Muscle layer of duodenum (tissue), 2 donors: ENCODE results near the gene IQGAP3.

Experiments used
- H3K27ac ChIP-seq: one replicate; pipeline ENCODE4 v1.7.0; 2013; ENCODE audit warnings: mild to moderate bottlenecking, low read length
- H3K27me3 ChIP-seq: one replicate; pipeline ENCODE4 v1.7.0; 2013; ENCODE audit warnings: low read depth, mild to moderate bottlenecking, control low read depth, low read length
- H3K36me3 ChIP-seq, 2 donors: one replicate each; pipeline ENCODE4 v1.7.0; 2013; ENCODE audit warnings: low read length in 2 of 2, control low read depth in 1 of 2, mild to moderate bottlenecking in 1 of 2; ENCODE audit not compliant: insufficient read depth in 2 of 2, control insufficient read depth in 1 of 2
- H3K4me1 ChIP-seq, 2 donors: one replicate each; pipeline ENCODE4 v1.7.0; 2013; ENCODE audit warnings: low read length in 2 of 2, mild to moderate bottlenecking in 2 of 2, control low read depth in 1 of 2, moderate library complexity in 1 of 2; ENCODE audit not compliant: insufficient read depth in 2 of 2, control insufficient read depth in 1 of 2
- H3K4me3 ChIP-seq, 2 donors: one replicate each; pipeline ENCODE4 v1.7.0; 2013; ENCODE audit warnings: low read length in 2 of 2, low read depth in 1 of 2, mild to moderate bottlenecking in 1 of 2
- H3K9me3 ChIP-seq, 2 donors: one replicate each; pipeline ENCODE4 v1.7.0; 2013; ENCODE audit warnings: low read length in 2 of 2, control low read depth in 1 of 2, mild to moderate bottlenecking in 1 of 2; ENCODE audit not compliant: control insufficient read depth in 1 of 2
- donor health status: healthy.

IQGAP3 gene

DNA sequence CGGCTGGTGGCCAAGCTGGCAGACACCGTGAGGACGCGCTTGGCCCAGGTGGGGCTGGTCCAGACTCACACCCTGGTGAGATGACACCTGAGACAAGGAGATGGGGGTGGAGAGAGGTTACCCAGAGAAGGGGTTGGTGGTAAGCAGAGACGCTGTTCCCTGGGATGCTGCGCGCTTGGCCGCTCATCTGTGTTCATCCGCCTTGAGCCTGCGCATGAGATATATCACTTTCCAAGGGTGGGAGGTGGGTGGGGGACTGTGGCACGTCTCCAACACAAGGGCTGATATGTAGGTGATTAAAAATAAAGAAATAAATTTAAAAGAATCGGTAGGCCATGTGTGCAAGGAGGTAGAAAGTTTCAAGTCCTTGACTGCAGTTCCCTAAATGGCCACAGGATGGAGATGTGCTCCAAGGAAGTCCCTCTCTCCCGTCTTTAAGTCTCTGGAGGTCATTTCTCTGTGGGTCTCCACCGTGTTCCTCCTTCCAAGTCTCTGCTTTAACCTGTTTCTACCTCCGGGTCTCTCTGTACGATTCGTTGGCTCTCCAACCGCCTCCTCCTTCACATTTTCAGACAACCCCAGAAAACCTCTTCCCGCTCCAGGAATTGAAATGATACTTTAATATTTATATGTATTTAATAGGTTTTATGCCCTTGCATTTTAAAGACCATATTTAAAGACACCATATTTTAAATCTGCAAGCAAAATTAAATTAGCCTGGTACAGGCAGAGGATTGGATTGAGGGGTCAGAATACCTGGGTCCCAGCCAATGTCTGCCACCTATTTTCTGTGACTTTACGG lies 11.7 kb upstream of the IQGAP3 start:
- H3K4me1 ChIP-seq, result no peaks in the 10 kb centered on the region
- no peaks in the 10 kb centered on the region for H3K27me3 ChIP-seq
- H3K4me3 ChIP-seq, result no peak overlapping the region
- H3K9me3 ChIP-seq, result no peaks in the 10 kb centered on the region
- H3K27ac ChIP-seq, result no peak overlapping the region
- no peaks in the 10 kb centered on the region for H3K36me3 ChIP-seq

DNA sequence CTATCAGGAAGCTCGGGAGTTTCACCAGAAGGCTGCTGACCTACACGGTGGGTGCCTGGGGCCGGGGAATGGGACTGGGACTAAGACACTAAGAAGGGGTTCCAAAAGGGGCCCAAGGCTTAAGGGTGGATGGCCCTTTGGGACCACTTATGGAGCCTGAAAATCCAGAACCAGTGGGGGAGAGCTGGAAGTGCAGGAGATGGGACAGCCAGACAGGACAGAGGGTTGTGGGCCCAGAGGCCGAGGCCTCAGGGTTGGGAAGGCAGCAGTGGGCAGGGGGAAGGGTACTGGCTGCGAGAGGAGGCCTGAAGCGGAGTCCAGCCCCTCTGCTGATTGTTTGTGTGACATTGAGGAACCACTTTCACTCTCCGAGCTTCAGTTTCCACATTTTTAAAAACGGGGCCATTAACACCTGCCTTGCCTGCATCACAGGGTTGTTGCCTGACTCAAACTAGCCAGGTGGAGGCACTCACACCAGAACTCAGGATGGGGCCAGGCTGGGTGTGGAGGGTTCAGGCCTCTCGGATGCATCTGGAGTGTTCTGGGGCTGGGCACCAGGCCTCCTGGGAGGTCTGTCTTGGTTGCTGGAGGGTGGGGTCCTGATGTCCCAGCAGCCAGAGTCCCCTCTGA lies 10.1 kb upstream of the IQGAP3 start:
- Histone ChIP-seq H3K36me3 (no peaks in the 10 kb centered on the region), H3K9me3 (no peaks in the 10 kb centered on the region), H3K27me3 (no peaks in the 10 kb centered on the region), H3K27ac (no peak overlapping the region), H3K4me1 (no peaks in the 10 kb centered on the region), H3K4me3 (no peak overlapping the region)

DNA sequence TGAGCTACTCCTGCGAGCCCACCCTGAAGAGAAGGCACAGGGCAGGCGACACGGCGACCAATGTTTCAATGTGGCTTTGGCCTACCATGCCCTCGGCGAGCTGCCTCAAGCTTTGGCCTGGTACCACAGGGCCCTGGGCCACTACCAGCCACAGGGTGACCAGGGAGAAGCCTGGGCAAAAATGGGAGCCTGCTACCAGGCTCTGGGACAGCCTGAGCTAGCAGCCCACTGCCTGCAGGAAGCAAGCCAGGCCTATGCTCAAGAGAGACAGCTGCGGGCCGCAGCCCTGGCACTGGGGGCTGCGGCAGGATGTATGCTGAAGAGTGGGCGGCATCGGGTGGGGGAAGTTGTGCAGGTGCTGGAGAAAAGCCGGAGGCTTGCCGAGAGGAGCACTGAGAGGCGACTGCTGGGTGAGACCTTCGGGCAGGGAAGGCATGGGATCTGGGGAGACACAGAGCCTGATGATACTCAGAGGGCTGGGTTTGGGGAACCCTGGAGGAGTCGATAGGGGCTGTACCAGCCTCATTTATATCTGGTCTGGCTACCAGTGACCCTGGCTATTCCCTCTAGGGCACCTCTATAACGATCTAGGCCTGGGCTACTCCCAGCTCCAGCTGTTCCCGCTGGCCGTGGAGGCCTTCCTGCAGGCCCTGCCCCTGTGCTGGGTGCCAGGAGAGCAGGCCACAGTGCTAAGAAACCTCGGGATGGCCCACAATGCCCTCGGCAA lies 9.5 kb upstream of the IQGAP3 start:
- Histone ChIP-seq H3K27me3 (no peaks in the 10 kb centered on the region), H3K27ac (no peak overlapping the region), H3K4me3 (no peak overlapping the region), H3K4me1 (no peaks in the 10 kb centered on the region), H3K36me3 (no peaks in the 10 kb centered on the region), H3K9me3 (no peaks in the 10 kb centered on the region)

DNA sequence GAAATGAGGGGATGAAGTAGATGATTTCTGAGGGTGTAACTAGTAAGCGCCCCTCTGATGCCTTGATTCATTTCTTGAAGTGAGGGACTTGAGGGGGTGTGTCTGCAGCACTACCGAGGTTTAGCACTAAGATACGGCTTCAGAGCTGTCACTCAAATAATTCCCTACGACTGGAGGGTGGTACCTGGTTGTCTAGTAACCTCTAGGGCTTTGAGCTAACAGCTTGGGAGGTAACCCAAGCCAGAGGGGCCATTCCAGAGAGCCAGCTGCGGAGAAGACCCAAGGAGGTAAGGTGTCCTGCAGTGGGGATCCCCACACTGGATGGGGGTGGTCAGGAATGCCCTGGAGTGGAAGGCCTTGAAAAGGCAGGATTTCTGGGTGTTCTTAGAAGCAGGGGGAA lies 7.1 kb upstream of the IQGAP3 start, which contains the start of gene TTC24:
Gene TTC24, plus strand, starts transcription at position 252 of the 400 bp plus-strand sequence. CDS start 1,642 bp downstream, outside the sequence.
- Histone ChIP-seq H3K27me3 (no peaks in the 10 kb centered on the region), H3K36me3 (no peaks in the 10 kb centered on the region), H3K27ac (no peak within 1 kb of the TSS), H3K9me3 (no peaks in the 10 kb centered on the region), H3K4me3 (no peak within 1 kb of the TSS), H3K4me1 (no peaks in the 10 kb centered on the region)

DNA sequence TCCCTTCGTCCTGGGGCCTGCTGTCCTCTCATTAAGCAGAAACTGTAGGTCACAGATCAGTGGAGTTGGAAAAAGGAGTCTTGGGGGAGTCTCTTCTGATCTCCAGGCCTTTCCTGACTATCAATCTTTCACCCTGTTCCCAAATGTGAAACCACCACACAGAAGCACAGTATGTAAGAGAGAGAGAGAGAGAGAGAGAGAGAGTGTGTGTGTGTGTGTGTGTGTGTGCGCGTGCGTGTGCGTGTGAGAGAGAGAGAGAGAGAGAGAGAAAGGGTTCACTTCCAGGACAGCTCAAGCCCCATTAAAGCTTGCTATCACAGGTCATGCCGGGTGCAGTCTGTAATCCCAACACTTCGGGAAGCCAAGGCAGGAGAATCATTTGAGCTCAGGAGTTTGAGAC lies 5.7 kb upstream of the IQGAP3 start:
- no peaks in the 10 kb centered on the region for H3K27me3 ChIP-seq
- H3K4me1 ChIP-seq, result no peaks in the 10 kb centered on the region
- no peaks in the 10 kb centered on the region for H3K36me3 ChIP-seq
- H3K4me3 ChIP-seq, result no peak overlapping the region
- H3K9me3 ChIP-seq, result no peaks in the 10 kb centered on the region
- H3K27ac ChIP-seq, result no peak overlapping the region

DNA sequence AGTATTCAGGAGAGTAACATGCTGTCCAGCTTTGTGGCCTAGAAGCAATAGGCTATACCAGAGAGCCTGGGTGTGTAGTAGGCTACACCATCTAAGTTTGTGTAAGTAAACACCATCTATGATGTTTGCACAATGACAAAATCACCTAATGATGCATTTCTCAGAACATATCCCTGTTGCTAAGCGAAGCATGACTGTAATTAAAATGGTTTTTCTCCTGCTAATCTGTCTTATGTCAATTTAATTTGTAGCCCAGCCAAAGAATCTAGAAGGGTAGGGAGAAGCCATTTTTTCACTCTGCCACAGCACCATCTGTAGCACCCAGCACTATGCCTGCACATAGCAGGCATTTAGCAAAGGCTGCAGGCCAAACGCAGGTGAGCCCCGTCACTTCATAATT lies 5.2 kb upstream of the IQGAP3 start:
- no peaks in the 10 kb centered on the region for H3K4me1 ChIP-seq
- no peaks in the 10 kb centered on the region for H3K27me3 ChIP-seq
- H3K4me3 ChIP-seq, result no peak overlapping the region
- no peaks in the 10 kb centered on the region for H3K36me3 ChIP-seq
- H3K27ac ChIP-seq, result no peak overlapping the region
- no peaks in the 10 kb centered on the region for H3K9me3 ChIP-seq

DNA sequence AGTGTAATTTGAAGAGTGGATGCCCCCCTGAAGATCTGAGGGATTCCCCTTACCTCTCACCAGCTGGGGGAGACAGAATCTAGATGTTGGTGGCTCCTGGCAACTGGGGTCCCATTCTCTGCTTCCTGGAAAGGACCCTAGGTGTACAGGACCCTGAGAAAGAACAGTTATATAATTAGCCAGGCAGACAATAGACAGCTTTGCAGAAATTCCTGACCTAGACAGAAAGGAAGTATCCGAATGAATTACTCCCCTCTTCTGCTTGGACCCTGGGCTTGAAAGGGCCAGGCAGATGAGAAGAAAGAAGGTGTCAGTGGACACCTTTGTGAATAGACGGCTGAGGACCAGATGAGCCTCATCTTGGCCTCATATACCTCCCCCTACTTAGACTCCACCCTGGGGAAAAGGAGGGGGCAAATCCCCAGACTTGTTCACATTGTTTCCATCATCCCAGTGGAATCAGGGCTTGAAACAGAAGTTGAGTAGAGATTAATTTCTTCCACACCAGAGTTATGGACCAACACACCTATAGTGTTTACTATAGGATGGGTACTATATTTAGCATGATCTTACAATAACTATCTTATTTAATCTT lies 1.8 kb upstream of the IQGAP3 start:
- Histone ChIP-seq H3K9me3 (no peaks in the 10 kb centered on the region), H3K27me3 (no peaks in the 10 kb centered on the region), H3K36me3 (no peaks in the 10 kb centered on the region), H3K27ac (no peak overlapping the region), H3K4me1 (peaks cover 11 to 12% of the 10 kb centered on the region in 2 donors), H3K4me3 (no peak overlapping the region)

DNA sequence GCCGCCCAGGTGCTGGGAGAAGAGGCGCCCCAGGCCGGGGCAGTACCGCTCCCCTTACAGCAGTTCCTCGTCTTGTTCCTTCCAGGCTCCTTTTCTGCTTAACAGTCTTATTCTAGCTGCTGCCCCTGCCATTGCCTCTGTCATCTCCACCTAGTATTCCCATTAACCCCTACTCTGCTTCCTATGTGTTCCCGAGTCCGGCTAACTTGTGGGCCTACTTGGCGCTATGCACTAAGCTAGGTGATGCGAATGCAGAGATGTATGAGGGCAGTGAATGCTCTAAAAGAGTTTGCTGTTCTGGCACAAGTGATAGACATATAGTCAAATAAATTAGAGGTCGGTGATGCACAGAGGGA lies 276 bp upstream of the IQGAP3 start:
- no peaks in the 10 kb centered on the region for H3K36me3 ChIP-seq
- no peaks in the 10 kb centered on the region for H3K9me3 ChIP-seq
- peak overlapping the region in 1 of 2 donors; percentile 67 for H3K4me3 ChIP-seq
- no peak overlapping the region for H3K27ac ChIP-seq
- peaks cover 11 to 12% of the 10 kb centered on the region in 2 donors for H3K4me1 ChIP-seq
- no peaks in the 10 kb centered on the region for H3K27me3 ChIP-seq

DNA sequence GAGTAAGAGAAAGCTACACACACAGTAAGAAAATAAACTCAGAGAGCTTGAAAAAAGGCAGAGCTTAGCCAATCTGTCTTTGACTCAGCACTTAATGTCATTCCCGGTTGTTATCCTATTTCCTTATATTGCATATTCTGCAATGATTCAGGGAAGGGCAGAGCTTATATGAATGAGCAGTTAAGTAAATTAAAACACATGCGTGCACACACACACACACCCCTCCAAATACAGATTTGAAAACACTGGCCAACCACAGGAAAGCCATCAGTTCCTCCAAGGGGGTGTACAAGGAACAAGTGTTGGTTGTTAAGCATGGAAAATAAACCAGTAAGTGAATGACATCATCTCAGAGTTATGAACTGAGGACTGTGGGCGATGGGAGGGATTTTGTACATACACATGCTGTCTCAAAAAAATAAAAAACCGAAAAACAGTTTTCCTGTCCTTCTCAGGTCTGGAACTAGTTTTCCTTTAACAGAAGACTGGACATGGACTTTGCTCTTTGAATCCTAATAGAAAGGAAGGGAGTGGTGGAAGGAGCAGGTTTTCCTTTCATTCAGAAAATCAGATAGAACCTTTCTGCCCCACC lies 1.0 kb downstream of the IQGAP3 start:
- Histone ChIP-seq H3K4me1 (peaks cover 11 to 12% of the 10 kb centered on the region in 2 donors), H3K27me3 (no peaks in the 10 kb centered on the region), H3K4me3 (peak overlapping the region; percentile 50 to 67), H3K27ac (peak overlapping the region; percentile 72), H3K9me3 (no peaks in the 10 kb centered on the region), H3K36me3 (no peaks in the 10 kb centered on the region)

DNA sequence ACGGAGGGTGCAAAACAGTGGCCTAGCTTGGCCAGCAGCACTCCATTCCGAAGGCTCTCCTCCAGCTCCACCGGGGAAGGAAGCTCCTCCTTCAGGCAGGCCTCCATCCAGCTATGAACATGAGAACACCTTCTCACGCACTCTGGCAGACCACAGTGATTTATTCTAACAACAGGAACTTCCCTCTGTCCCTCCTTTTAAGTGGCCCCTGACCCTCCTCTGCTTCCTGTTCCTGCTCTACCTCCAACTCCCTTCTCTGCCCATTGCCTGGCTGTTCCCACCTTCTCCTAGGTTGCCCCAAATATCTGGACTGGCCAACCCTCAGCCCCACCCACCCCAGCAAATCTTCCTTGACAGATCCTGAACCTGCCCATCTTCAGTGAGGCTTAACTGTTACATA lies 5.9 kb downstream of the IQGAP3 start:
- H3K27ac ChIP-seq, result no peak overlapping the region
- no peak overlapping the region for H3K4me3 ChIP-seq
- H3K4me1 ChIP-seq, result peaks cover 3 to 4% of the 10 kb centered on the region in 2 donors
- H3K9me3 ChIP-seq, result no peaks in the 10 kb centered on the region
- H3K27me3 ChIP-seq, result no peaks in the 10 kb centered on the region
- no peaks in the 10 kb centered on the region for H3K36me3 ChIP-seq

DNA sequence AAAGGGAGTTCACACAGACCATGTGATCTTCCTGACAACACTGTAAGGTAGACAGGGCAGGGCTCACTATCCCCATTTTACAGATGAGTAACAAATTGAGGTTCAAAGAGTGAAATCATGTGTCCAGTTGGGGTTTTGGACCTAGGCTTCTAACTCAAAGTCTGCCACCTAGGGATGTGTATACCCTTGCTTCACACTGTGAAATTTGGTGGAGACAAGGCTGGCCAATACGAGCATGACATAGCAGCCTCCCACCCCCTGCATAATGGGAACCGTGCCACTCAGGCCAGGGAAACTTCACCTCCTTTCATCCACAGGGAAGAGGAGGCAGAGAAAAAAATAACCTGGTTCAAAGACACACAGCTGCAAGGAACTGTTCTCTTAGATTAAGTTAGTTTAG lies 6.8 kb downstream of the IQGAP3 start:
- H3K9me3 ChIP-seq, result no peaks in the 10 kb centered on the region
- no peaks in the 10 kb centered on the region for H3K27me3 ChIP-seq
- peaks cover 0 to 4% of the 10 kb centered on the region in 2 donors for H3K4me1 ChIP-seq
- no peak overlapping the region for H3K4me3 ChIP-seq
- no peaks in the 10 kb centered on the region for H3K36me3 ChIP-seq
- H3K27ac ChIP-seq, result no peak overlapping the region
